Caco-2 (cell line): ENCODE measurements around the gene ABCC5. TPM values are rescaled to one million over a fixed set of nuclear protein-coding genes. Genes with fewer than 3 reads are reported as not detected.
A peak's percentile ranks its signal among the peaks of the same experiment; 100 is the strongest.

Experiments used
- BruUV-seq: library from RNA; stranded (reverse); fragments of 400-500 nt; replicated peaks from 2 replicates; lab custom pipeline; 2021; lab: Mats Ljungman, UMichigan
- CTCF ChIA-PET: fragments of 300-600 bp; sonication (Branson Sonifier 250); formaldehyde crosslinking; loops from one replicate; lab custom pipeline; 2022; ENCODE audit warnings: antibody characterized with exemption; lab: Charles Lee
- POLR2A ChIA-PET: fragments of 300-600 bp; sonication (Branson Sonifier 250); formaldehyde crosslinking; loops from one replicate; lab custom pipeline; 2022; ENCODE audit warnings: antibody characterized with exemption; lab: Charles Lee
- DNase-seq, 2 experiments: peaks; one replicate each; pipeline versions ENCODE4 v3.0.0 to v3.0.0-alpha.2; 2020 to 2022
- H3K27me3 ChIP-seq: replicated peaks from 2 replicates; pipeline ENCODE4 v1.6.0; 2011; ENCODE audit warnings: low read length; ENCODE audit not compliant: control insufficient read depth, insufficient read depth
- H3K36me3 ChIP-seq: 2 replicates; pipeline ENCODE4 v1.5.1; 2011; ENCODE audit warnings: low read length; ENCODE audit not compliant: control insufficient read depth, insufficient read depth
- H3K4me1 ChIP-seq: fragments of 250-450 bp; sonication (Bioruptor Pico); 2 replicates; pipeline ENCODE4 v1.5.1; 2020; ENCODE audit warnings: mild to moderate bottlenecking
- H3K4me3 ChIP-seq: 2 replicates; pipeline ENCODE4 v1.5.1; 2011; ENCODE audit warnings: low read depth, mild to moderate bottlenecking, control low read depth, low read length
- H3K9me3 ChIP-seq: fragments of 250-450 bp; sonication (Bioruptor Pico); 2 replicates; pipeline ENCODE4 v1.5.1; 2020; ENCODE audit warnings: mild to moderate bottlenecking, moderate library complexity
- H3K27ac Mint-ChIP-seq: one replicate; pipeline ENCODE4 v1.8.0; 2022; ENCODE audit warnings: mixed read lengths; ENCODE audit not compliant: unreplicated experiment
- H3K27me3 Mint-ChIP-seq: one replicate; pipeline ENCODE4 v1.8.0; 2022; ENCODE audit warnings: mixed read lengths; ENCODE audit not compliant: insufficient read depth, unreplicated experiment
- H3K36me3 Mint-ChIP-seq: one replicate; pipeline ENCODE4 v1.8.0; 2022; ENCODE audit warnings: mild to moderate bottlenecking, mixed read lengths; ENCODE audit not compliant: insufficient read depth, unreplicated experiment
- H3K4me1 Mint-ChIP-seq: one replicate; pipeline ENCODE4 v1.8.0; 2022; ENCODE audit warnings: low read depth, mixed read lengths; ENCODE audit not compliant: unreplicated experiment
- H3K4me3 Mint-ChIP-seq: one replicate; pipeline ENCODE4 v1.8.0; 2022; ENCODE audit warnings: mild to moderate bottlenecking, moderate library complexity, mixed read lengths; ENCODE audit not compliant: unreplicated experiment
- H3K9me3 Mint-ChIP-seq: one replicate; pipeline ENCODE4 v1.8.0; 2022; ENCODE audit warnings: mixed read lengths; ENCODE audit not compliant: unreplicated experiment
- intact Hi-C: fragments of 100-400 bp; cut with micrococcal nuclease; formaldehyde crosslinking; loops from one replicate; pipeline ENCODE4 v1.10.0; 2022; ENCODE audit not compliant: unreplicated experiment
- total RNA-seq: library from RNA; stranded (reverse); gene quantifications from 2 replicates; pipeline ENCODE4 v1.2.3, GENCODE V29; 2022
- TF ChIP-seq, protein P1 (sequence below), 2 experiments: fragments of 200-600 bp in 1 of 2; IDR thresholded peaks; 1 replicate in 1 of 2; 2 replicates in 1 of 2; pipeline versions ENCODE4 v1.5.1 to v1.8.0; 2011 to 2022; ENCODE audit warnings: antibody characterized with exemption in 1 of 2, control low read depth in 1 of 2, inconsistent platforms in 1 of 2, low read depth in 1 of 2, low read length in 1 of 2, mild to moderate bottlenecking in 1 of 2, moderate library complexity in 1 of 2; ENCODE audit not compliant: insufficient read depth in 1 of 2, severe bottlenecking in 1 of 2, unreplicated experiment in 1 of 2

Gene ABCC5
- total RNA-seq, 1 experiment from 2014 or later, result 21.3 TPM

DNA sequence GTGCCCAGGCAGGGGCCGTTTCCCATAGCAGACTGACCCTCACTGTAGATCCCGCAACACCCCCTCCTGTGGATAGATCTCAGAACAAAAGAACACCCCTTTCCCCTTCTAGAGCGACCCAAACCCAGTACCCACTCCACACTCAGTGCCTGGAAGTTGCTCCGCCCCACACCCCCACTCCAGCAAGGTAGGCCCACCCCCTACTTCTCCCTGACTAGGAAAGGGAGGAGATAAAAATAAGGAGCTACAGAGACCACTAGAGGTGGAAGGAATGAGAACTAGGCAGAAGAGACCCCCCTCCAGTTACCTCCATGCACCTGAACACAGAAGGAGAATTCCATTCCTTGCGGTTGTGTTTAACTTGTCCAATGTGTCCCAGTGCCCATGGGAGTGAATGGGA, 102.8 kb downstream of the ABCC5 start:
- intact Hi-C loops, result no loop called here
- Mint-ChIP-seq H3K9me3 (no peaks in the 10 kb centered on the region), H3K4me3 (no peak overlapping the region), H3K36me3 (peaks cover 1% of the 10 kb centered on the region), H3K27me3 (no peaks in the 10 kb centered on the region), H3K4me1 (peaks cover 13% of the 10 kb centered on the region), H3K27ac (no peak overlapping the region)
- no peaks in the 10 kb centered on the region for H3K27me3 ChIP-seq
- no TSS peak for BruUV-seq
- H3K36me3 ChIP-seq, result no peaks in the 10 kb centered on the region
- ChIA-PET CTCF (no interaction called here), POLR2A (no interaction called here)
- H3K9me3 ChIP-seq, result no peaks in the 10 kb centered on the region
- peaks cover 14% of the 10 kb centered on the region for H3K4me1 ChIP-seq
- H3K4me3 ChIP-seq, result no peak overlapping the region
- DNase-seq, result no peak
- TF ChIP-seq, protein P1, sequence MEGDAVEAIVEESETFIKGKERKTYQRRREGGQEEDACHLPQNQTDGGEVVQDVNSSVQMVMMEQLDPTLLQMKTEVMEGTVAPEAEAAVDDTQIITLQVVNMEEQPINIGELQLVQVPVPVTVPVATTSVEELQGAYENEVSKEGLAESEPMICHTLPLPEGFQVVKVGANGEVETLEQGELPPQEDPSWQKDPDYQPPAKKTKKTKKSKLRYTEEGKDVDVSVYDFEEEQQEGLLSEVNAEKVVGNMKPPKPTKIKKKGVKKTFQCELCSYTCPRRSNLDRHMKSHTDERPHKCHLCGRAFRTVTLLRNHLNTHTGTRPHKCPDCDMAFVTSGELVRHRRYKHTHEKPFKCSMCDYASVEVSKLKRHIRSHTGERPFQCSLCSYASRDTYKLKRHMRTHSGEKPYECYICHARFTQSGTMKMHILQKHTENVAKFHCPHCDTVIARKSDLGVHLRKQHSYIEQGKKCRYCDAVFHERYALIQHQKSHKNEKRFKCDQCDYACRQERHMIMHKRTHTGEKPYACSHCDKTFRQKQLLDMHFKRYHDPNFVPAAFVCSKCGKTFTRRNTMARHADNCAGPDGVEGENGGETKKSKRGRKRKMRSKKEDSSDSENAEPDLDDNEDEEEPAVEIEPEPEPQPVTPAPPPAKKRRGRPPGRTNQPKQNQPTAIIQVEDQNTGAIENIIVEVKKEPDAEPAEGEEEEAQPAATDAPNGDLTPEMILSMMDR (IDR thresholded peaks at IDR 0.05; ENCODE audit: insufficient read depth in 1 of 2, low read depth in 1 of 2, low read length in 1 of 2, severe bottlenecking in 1 of 2, unreplicated experiment in 1 of 2), result no peak

DNA sequence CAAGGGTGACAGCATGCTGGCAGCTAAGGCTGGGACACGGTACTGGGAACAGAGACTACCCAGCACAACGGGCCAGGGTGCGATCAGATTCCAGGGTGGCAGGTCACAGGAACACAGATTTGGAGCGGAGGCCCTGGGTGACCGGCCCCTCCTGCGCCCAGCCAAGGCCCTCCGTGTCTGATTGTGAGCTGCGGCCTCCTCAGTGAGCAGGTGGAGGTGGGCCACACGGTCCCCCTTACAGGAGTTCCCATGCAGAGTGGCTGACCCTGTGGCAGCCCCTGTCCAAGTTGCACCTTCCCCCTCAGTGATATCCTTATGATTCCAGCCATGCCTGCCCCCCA, 104.1 kb downstream of the ABCC5 start:
- no peak for DNase-seq
- no TSS peak for BruUV-seq
- Mint-ChIP-seq H3K4me1 (peaks cover 13% of the 10 kb centered on the region), H3K27ac (no peak overlapping the region), H3K9me3 (no peaks in the 10 kb centered on the region), H3K27me3 (no peaks in the 10 kb centered on the region), H3K4me3 (no peak overlapping the region), H3K36me3 (no peaks in the 10 kb centered on the region)
- intact Hi-C loops, result no loop called here
- CTCF ChIA-PET, result no interaction called here
- no peaks in the 10 kb centered on the region for H3K9me3 ChIP-seq
- TF ChIP-seq, protein P1 (IDR thresholded peaks at IDR 0.05; ENCODE audit: insufficient read depth in 1 of 2, low read depth in 1 of 2, low read length in 1 of 2, severe bottlenecking in 1 of 2, unreplicated experiment in 1 of 2), result no peak
- H3K36me3 ChIP-seq, result no peaks in the 10 kb centered on the region
- H3K4me1 ChIP-seq, result peaks cover 14% of the 10 kb centered on the region
- POLR2A ChIA-PET, result no interaction called here
- no peaks in the 10 kb centered on the region for H3K27me3 ChIP-seq
- no peak overlapping the region for H3K4me3 ChIP-seq

DNA sequence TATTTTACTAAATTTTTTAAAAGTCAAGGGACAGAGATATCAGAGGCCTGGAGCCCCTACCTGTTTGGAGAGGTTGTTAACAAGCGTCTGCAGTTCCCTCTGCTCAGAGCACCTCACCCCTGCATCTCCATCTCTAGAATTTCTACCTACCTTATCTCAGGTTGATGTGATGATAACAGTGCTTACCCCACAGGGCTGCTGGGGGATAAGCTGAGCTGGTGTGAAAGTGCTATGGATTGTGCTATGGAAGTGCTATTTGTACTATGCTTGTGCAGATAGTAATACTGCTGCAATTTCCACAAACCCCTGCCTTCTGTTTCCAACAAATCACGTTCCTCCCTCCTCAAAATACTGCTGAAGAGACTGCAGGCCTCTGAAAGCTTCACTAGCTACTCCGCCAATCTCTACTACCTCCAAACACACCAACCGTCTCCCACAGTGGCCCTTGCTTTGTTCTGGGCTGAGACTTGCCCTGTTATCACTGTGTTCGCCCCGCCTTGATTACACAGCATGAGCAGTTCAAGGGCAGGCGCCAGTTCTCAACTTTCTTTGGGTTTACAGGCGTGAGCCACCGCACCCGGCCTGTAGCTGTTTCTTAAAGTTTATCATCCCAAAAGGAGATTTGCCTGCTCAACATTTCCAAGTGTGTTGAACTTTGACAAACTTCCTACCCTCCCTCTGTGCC, 104.6 kb downstream of the ABCC5 start:
- Mint-ChIP-seq H3K4me3 (no peak overlapping the region), H3K27ac (no peak overlapping the region), H3K27me3 (no peaks in the 10 kb centered on the region), H3K36me3 (no peaks in the 10 kb centered on the region), H3K4me1 (peaks cover 13% of the 10 kb centered on the region), H3K9me3 (no peaks in the 10 kb centered on the region)
- POLR2A ChIA-PET, result no interaction called here
- H3K27me3 ChIP-seq, result no peaks in the 10 kb centered on the region
- TF ChIP-seq, protein P1 (IDR thresholded peaks at IDR 0.05; ENCODE audit: insufficient read depth in 1 of 2, low read depth in 1 of 2, low read length in 1 of 2, severe bottlenecking in 1 of 2, unreplicated experiment in 1 of 2), result no peak
- H3K4me1 ChIP-seq, result peaks cover 14% of the 10 kb centered on the region
- no TSS peak for BruUV-seq
- CTCF ChIA-PET, result no interaction called here
- no peaks in the 10 kb centered on the region for H3K9me3 ChIP-seq
- intact Hi-C loops, result no loop called here
- no peaks in the 10 kb centered on the region for H3K36me3 ChIP-seq
- no peak overlapping the region for H3K4me3 ChIP-seq
- peak in 1 of 2 experiments; percentile 44 for DNase-seq
